HG02763 (cell line): Measurements from ENCODE around the gene ALDH3A1.

Experiments
- ATAC-seq: cut with Tn5 transposase; IDR thresholded peaks from one replicate; pipeline ENCODE4 v1.9.1; 2021; ENCODE audit warnings: mild to moderate bottlenecking, moderate library complexity; ENCODE audit not compliant: unreplicated experiment

ALDH3A1 gene

DNA sequence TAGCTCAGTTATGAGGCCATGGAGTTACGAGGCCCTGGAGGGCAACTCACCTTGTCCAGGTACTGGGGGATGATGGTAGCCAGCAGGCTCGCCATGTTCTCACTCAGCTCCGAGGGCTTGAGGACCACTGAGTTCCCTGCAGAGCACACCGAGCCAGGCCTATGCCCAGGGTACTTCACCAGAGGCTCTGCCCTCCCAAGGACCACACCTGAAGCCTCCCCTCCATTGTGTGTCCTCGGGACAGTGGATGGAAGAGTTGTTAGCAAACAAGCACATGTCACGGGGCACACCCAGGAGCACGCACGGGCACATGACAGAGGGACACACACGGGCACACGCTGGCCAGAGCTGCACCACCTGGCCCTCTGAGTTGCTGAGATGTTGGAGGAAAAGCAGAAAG is 5.6 kb downstream of the ALDH3A1 start:
- ATAC-seq = no peak

DNA sequence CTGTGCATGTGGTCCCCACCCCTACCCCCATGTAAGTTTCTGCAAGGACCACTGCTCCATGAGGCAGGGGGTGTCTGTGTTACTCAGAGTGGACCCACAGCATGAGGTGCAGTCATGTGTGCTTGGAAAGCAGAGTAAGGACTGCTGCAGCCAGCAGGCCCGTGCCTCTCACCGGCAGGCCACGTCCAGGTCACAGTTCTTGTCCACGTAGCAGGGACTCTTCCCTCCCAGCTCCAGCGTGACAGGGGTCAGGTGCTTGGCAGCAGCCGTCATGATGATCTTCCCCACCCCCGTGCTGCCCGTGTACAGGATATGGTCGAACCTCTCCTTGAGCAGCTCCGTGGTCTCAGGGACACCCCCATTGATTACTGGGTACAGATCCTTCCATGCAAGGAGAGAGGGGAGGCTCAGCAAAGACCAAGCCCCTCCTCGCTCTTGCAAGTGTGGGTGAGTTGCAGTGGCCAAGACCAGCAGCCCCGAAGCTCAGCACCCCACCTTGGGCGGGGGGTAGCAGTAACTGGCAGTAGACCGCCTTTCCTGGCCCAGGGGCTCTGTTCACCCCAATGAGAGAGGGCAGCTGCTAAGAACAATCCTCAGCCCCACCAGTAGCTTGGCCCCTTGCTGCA is 6.2 kb downstream of the ALDH3A1 start:
- ATAC-seq = no peak

DNA sequence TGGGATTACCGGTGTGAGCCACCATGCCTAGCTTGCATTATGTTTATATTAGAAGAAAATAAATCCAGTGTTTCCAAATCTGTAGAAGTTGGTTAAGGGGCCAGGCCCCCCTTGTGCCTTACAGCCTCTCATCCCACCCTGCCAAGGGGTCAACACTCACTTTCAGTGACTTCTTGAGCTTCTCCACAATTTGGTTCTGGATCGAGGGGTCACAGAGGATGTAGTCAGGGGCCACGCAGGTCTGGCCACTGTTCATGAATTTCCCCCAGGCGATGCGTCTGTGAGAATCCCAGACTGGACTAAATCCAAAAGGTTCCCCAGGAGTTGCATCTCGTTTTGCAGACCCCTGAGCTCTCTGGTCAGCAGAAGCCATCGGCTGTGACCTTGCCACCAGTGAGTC is 7.2 kb downstream of the ALDH3A1 start:
- no peak for ATAC-seq

GRCh38 chr17:19739241-19740201 is 8.6 kb downstream of the ALDH3A1 start:
- ATAC-seq = no peak

- no peak for ATAC-seq
Measured at GRCh38 chr17:19738757-19739156, 9.3 kb downstream of the ALDH3A1 start.

- no peak for ATAC-seq
Measured at GRCh38 chr17:19738073-19738449, 10.0 kb downstream of the ALDH3A1 start.

GRCh38 chr17:19737305-19738072 is 10.6 kb downstream of the ALDH3A1 start:
- ATAC-seq = no peak

GRCh38 chr17:19736071-19736470 is 12.0 kb downstream of the ALDH3A1 start:
- ATAC-seq = no peak

GRCh38 chr17:19733953-19734526 is 14.1 kb downstream of the ALDH3A1 start:
- ATAC-seq = no peak

GRCh38 chr17:19731626-19732025 is 16.5 kb downstream of the ALDH3A1 start:
- ATAC-seq = no peak

DNA sequence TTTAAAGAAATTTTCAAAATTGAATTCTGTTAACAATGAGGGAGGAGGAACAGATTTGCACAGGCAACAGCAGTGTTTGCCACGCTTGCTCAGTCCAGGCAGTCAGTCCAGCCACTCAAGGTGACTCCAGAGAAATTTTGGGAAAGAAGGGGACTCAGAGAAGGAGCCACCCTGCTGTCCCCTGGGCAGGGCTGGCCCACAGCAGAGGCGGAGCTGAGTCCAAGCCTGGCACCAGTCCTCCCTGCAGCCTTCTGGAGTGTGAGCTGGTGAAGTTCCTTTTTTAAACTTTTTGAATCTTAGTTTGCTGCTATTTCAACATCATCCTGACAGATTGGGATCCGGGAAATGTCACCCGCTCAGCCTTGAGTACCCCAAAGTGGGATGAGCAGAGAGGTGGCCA is 17.3 kb downstream of the ALDH3A1 start:
- no peak for ATAC-seq

- ATAC-seq = no peak
Measured at GRCh38 chr17:19729900-19730299, 18.2 kb downstream of the ALDH3A1 start.

- ATAC-seq = no peak
Measured at GRCh38 chr17:19728084-19728495, 20.0 kb downstream of the ALDH3A1 start.

- ATAC-seq = no peak
Measured at GRCh38 chr17:19727501-19728078, 20.5 kb downstream of the ALDH3A1 start.

- ATAC-seq = no peak
Measured at GRCh38 chr17:19726631-19727376, 21.3 kb downstream of the ALDH3A1 start.

GRCh38 chr17:19725486-19725885 is 22.6 kb downstream of the ALDH3A1 start:
- no peak for ATAC-seq

DNA sequence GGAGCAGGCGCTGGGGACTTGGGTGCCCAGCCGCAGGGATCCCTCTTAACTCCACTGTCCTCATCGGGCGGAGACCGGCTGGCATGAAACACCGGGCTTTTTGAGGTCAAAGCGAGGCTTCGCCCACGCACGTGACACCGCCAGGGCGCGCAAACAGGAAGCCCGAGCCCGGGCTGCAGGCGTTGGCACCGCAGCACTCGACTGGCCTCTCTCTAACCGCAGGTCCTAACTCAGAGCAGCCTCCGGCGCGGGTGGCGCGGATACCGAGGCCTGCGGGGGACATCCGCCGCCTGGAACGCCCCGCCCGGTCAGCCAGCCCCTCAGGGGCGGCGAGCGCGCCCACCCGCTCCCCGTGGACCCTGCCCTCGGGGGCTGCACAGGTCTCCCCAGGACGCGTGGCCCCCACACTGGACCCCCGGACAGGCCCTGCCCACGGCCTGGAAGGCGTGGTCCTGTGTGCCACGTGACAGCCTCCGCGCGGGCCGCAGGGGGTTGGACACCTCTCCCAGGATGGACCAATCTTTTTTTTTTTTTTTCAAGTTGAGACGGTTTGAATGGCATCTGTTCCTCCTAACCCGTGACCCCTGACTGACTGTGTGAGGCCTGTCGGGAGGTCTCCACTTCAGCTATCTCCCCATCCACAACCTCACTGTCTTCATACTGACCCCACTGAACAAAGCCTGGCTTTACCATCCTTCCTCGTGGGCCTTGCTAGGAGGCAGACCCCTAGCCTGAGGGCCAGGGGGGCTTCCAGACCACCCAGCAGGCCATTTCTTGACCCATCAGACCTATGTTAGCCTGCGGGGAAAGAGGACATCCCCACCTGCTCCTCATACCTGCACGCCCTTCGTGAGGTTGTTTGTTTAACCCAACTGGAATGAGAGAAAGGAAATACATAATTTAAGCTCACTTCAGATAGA is 23.3 kb downstream of the ALDH3A1 start:
- no peak for ATAC-seq

DNA sequence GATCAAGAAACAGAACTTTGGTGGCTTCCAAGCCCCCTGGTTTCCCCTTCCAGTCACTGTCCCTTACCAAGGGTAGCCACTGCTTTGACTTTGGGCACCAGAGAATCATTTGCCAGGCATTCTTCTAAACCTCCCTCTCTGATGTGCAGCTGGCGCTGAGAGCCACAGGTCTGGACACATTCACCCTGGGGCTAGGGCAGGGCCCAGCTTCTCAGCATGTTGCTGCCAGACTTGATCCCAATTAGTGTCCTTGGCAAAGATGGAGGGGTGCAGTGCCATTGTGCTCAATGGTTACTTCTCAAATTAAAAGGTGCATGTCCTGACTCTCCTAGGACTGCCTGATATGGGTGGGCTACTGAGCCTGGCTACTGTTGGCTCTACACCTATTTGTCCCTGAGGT is 24.1 kb downstream of the ALDH3A1 start:
- no peak for ATAC-seq
